Measurements from ENCODE around the gene FCRL5. TPM values are rescaled to one million over a fixed set of nuclear protein-coding genes. Genes with fewer than 3 reads are reported as not detected.
"Not testable (repeated sequence)": the region's sequence is repeated elsewhere in the genome, so short reads cannot be mapped to it uniquely, and the experiment has no call there.

Gene FCRL5
- total RNA-seq, 1 donor from 2014 or later, result 5.8 TPM

DNA sequence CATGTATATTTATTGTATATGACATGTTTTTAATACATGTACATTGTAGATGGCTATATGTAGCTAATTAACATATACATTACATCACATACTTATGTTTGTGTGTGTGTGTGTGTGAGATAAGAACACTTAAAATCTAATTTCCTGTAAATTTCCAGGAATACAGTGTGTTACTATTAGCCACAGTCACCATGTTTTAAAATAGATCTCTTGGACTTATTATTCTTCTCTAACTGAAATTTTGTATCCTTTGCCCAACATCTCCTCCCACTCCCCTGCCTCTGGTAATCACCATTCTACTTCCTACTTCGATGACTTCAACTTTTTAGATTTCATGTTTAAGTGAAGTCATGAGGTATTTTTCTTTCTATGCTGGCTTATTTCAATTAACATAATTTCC is 64.8 kb downstream of the FCRL5 start:
- no peak for DNase-seq (ENCODE audit: low spot score)

- peak; percentile 36 for DNase-seq (ENCODE audit: low spot score)
Measured at GRCh38 chr1:157487096-157487495, 65.2 kb downstream of the FCRL5 start.

DNA sequence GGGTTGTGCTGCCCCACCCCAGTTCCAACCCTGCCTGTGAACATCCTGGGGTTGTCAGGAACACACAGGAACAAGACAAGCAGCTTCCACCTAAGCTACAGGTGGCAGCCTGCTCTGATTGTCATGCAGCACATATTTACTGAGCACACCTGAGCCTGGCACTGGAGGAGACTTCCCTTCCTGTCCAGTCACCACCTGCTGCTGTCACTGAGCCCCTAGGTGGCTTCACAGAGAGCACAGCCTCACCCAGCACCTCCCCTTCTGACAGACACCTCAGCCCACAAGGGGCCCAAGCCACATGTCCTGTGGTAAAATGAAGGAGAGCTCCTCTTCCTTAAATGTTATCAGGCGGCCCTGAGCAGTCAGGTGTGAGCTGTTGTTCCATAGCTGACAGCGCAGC is 65.9 kb downstream of the FCRL5 start:
- DNase-seq (ENCODE audit: low spot score), result not testable (repeated sequence)

DNA sequence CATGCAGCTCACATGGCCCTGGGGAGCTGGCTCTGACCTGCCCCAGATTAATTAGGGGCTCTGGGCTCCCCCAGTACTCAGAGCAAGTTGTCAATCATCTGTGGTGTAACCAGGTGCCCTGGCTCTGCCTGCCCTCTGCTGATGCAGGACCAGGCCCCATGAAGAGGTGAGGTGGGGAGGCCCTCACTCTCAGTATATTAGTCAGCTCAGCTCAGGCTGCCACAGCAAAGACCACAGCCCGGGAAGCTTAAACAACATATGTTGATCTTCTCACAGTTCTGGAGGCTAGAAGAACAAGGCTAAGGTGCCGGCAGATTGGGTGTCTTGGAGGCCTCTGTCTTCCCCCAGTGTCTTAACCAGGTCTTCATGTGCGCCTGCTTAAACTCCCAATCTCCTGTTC is 66.5 kb downstream of the FCRL5 start:
- no peak for DNase-seq (ENCODE audit: low spot score)

DNA sequence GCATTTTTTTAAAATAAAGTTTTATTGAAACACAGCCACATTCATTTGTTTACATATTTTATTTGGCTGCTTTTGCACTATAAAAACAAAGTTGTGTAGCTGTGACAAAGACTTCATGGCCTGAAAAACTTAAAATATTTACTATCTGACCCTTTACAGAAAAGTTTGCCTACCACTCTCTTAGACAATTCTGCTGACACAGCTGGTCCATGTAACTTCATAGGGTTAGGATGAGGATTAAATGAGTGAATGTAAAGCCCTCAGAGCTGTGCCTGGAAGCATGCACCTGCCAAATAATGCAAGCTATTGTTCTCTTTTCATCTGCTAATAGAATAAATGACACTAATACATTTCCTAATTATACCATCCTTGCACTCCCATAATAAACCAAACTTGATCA is 67.7 kb downstream of the FCRL5 start:
- no peak for DNase-seq (ENCODE audit: low spot score)

DNA sequence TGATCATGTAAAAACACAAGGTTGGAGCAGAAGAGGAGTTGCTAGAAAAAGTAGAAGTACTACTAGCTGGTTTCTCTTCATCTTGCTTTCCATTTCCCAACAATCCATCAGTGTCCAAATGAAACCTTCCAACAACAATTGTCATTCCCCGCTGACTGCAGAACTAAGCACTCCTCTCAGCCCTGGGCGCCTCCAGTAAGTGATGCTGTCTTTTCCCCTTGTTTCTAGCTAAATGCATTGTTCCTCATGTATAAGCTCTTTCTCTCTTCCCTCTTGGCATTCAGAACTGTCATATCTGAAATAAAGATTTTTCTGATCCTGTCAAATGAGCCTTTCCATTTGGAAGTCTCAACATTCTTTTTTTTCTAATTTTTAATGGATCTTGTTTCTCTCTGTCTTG is 68.7 kb downstream of the FCRL5 start:
- no peak for DNase-seq (ENCODE audit: low spot score)

DNA sequence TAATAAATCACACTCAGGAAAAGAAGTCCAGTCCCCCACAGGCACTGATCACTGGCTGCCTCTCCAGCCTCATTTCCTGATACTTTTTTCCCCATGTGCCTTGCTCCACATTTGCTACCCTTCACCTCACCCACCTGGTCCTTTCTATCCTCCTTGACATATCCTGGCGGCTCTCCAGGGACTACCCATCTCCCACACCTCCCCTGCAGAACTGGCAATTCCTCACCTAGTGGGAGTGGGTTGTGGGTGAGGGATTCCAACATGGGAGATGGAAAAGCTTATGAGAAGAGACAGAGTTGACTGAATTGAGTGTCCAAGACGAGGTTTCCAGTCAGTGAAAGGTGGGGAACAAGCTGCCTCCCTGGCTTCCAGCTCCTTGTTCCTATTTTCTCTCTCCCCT is 69.6 kb downstream of the FCRL5 start:
- no peak for DNase-seq (ENCODE audit: low spot score)

DNA sequence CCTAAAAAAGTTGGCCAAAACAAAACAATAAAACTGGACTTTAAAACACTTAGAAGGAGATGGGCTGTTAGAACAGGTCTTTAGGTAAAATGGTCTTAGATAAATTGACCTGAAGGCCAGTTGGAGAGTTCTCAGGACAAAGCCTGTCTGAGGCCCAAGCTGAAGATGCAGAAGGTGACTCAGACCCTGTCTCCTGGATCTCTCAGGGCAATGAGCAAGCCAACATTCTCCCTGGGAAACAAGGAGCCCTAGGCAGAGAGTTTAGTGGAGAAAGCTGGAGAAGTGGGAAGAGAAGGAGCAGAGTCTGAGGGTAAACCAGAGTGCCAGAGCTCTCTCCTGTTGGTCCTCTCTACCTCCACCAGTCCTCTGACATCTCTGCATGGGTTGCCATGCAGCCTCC is 70.1 kb downstream of the FCRL5 start:
- DNase-seq (ENCODE audit: low spot score), result no peak

GRCh38 chr1:157478030-157478429 is 74.3 kb downstream of the FCRL5 start:
- DNase-seq (ENCODE audit: low spot score), result no peak

- DNase-seq (ENCODE audit: low spot score), result no peak
Measured at GRCh38 chr1:157477419-157477818, 74.9 kb downstream of the FCRL5 start.

DNA sequence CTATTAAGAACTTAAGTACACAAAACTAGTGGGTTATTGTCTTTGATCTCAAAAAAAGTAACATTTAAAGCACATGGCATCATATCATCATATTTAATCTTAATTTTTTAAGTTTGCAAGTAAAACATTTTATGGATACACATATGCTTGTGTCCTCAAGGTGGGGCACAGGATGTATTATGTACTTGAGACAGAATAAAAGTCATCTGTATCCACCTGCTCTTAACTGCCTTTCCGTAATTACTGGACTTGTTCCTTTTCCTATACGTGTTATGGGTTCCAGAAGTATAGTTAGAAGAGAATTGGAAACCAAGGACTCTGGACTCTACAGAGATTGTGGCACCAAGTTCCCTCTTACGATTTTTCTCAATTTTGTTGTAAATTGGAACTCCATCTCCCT is 79.4 kb downstream of the FCRL5 start:
- DNase-seq (ENCODE audit: low spot score), result no peak

DNA sequence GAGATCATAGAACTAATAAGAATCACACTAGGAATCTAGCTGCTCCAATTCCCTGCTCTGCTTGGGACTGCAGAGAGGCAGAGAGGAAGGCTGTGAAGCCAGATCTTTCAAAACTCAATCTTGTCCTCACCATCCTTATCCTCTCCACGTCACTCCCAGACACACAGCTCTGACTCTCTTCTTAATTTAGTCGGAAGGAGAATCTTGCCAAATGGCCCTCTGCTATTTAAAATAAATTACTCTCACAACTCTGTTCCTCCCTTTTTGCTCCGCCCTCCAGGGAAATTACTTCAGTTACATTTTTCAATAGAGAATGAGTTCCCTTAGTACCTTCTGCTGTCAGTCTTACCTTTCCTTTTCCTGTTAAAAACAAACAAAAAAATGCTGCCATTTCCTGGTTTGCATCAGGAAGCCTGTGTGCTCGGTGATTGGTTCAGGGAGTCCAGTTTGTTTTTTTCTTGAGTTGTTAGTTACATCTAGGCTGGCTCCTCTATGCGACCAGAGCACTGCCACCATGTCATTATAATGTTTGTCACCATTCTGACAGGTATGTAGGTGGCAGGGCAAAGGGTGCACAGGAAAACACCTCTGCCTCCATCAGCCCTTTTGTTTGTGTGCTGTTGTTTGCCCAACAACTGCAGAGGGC is 80.1 kb downstream of the FCRL5 start:
- DNase-seq (ENCODE audit: low spot score), result no peak

DNA sequence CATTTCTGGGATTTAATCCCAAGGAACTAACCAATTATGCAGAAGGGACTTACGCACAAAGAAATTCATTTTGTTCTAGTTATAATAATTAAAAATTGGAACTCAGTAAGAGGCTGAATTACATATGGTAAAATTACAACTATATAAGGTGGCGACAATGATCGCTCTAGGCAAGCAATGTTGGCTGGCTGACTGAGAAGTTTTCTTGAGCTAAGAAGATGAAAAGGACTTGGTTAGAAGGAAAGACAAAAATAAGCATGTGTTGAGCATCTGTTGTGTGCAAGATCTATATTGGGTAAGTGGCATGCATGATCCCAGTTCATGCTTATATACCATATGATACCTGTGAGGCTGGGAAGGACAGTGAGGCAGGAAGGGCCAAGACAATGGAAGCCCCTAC is 80.8 kb downstream of the FCRL5 start:
- DNase-seq (ENCODE audit: low spot score), result no peak

DNA sequence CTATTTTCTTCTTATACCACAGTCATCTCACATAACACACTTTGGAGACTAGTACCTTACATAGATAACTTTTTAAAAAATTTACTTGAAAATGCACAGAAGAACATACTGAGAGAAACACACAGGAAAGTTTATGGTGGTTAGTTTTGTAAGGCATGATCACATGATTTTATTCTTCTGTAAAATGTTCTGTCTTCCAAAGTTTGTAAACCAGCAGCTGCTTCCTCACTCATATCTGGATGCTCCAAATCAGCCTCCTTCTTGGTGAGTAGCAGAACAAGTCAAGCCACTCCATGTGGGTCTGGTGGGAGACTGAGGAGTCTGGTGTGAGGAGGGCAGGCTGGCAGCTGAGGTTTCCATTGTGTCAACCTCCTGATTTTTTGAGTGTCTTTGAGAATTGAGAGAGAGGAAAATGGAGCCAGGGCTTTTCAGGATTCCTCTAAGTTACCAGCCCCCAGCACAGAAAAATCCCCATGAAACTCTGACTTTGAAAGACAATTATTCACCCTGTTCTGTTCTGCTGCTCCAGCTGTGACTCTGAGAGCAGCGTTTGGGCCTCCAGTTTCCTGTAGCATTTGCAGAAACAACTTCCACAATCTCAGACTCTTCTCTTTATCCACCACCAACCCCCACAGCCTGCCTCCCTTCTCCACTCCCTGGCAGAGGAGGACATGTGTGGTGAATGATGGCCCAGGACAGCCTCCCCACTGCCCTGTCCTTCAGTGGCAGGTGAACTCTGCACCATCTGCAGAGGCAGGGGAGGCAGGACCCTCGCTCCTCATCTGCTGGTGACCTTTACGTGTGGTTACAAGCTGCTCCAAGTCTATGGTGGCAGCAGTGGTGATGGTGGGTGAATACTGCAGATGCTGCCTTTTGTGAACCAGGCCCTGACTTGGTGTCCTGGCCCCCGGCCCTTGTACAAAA is 82.3 kb downstream of the FCRL5 start:
- no peak for DNase-seq (ENCODE audit: low spot score)

GRCh38 chr1:157469300-157469699 is 83.0 kb downstream of the FCRL5 start:
- DNase-seq (ENCODE audit: low spot score), result no peak

GRCh38 chr1:157466011-157466410 is 86.3 kb downstream of the FCRL5 start:
- no peak for DNase-seq (ENCODE audit: low spot score)

Other genes with a start within 250 kb of the FCRL5 start
- gene FCRL4, start 45.6 kb upstream of the FCRL5 start, total RNA-seq (ENCODE audit: insufficient read depth, low replicate concordance), result 5.8 TPM
- gene FCRL3, start 148.3 kb upstream of the FCRL5 start, total RNA-seq (ENCODE audit: insufficient read depth, low replicate concordance), result 6.0 TPM
- gene FCRL2, start 224.6 kb upstream of the FCRL5 start, total RNA-seq (ENCODE audit: insufficient read depth, low replicate concordance), result 1.2 TPM